Measurements from ENCODE around the gene PPP2R2C.

GRCh38 chr4:6361076-6361784, 111.2 kb downstream of the PPP2R2C start:
- TF ChIP-seq, protein P1, sequence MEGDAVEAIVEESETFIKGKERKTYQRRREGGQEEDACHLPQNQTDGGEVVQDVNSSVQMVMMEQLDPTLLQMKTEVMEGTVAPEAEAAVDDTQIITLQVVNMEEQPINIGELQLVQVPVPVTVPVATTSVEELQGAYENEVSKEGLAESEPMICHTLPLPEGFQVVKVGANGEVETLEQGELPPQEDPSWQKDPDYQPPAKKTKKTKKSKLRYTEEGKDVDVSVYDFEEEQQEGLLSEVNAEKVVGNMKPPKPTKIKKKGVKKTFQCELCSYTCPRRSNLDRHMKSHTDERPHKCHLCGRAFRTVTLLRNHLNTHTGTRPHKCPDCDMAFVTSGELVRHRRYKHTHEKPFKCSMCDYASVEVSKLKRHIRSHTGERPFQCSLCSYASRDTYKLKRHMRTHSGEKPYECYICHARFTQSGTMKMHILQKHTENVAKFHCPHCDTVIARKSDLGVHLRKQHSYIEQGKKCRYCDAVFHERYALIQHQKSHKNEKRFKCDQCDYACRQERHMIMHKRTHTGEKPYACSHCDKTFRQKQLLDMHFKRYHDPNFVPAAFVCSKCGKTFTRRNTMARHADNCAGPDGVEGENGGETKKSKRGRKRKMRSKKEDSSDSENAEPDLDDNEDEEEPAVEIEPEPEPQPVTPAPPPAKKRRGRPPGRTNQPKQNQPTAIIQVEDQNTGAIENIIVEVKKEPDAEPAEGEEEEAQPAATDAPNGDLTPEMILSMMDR (IDR thresholded peaks at IDR 0.05): no peak
- TF ChIP-seq POLR2A (IDR thresholded peaks at IDR 0.05): no peak
